ENCODE measurements around the gene ACADVL. TPM values are rescaled to one million over a fixed set of nuclear protein-coding genes. Genes with fewer than 3 reads are reported as not detected.

Gene ACADVL
- total RNA-seq, 1 experiment from 2014 or later, result 283 TPM

DNA sequence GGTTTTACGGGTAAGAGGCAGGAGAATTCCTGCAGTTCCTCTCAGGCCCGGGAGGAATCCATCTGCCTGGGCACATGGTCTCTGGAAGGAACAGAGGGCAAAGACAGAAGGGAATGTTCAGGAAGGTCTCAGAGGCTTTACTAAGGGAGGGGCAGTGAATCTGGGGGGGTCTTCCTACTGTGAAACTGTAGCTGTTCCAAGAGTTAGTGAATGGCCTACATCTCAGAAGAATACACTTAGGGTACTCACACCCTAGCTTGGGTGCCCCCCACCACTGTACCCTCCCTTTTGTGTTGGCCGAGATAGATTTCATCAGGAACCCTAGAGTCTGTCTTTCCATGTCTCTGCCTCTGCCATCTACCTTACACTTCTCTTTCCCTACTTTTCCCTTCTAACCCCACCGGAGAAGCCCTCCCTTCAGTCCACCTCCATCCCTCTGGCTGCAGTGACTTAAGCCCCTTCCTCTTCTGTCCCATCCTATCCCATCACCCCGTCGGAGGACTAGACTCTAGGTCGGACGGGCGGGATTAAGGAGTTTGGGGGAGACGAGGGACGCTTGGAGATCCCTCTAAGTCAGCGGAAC is 418 bp upstream of the ACADVL start:
- peaks cover 15 to 41% (median 32%) of the 10 kb centered on the region in 3 experiments; a peak in 6 of 7 replicates for H3K36me3 Mint-ChIP-seq (ENCODE audit: insufficient read depth in 1 of 3, low read depth in 3 of 3)
- Histone ChIP-seq H3K23me2 (ENCODE audit: insufficient read length, low read depth, low read length, poor library complexity, severe bottlenecking) (peaks cover 23% of the 10 kb centered on the region), H3K18ac (ENCODE audit: insufficient read length, low read depth, low read length) (peak overlapping the region; percentile 27), H2BK120ac (ENCODE audit: low read depth, low read length, poor library complexity, severe bottlenecking) (no peak overlapping the region), H3K4ac (ENCODE audit: low read depth, low read length) (no peak overlapping the region), H3K4me1 (ENCODE audit: insufficient read depth, low read length) (no peaks in the 10 kb centered on the region; the same call in 1 of the 2 replicates), H4K5ac (ENCODE audit: insufficient read length, low read depth, low read length) (no peak overlapping the region), H4K20me1 (ENCODE audit: control insufficient read depth, insufficient read depth, insufficient read length) (no peaks in the 10 kb centered on the region), H3K9ac (ENCODE audit: extremely low read depth, insufficient read length, low read length) (no peak overlapping the region), H4K8ac (replicated peaks; ENCODE audit: insufficient read length, low read depth, low read length) (no peak overlapping the region), H3K27me3 (ENCODE audit: insufficient read depth, low read length) (no peaks in the 10 kb centered on the region), H3K23ac (ENCODE audit: insufficient read length, low read depth, low read length) (no peak overlapping the region), H2BK15ac (ENCODE audit: low read depth, low read length) (no peak overlapping the region), H2AFZ (ENCODE audit: low read length) (no peak overlapping the region), H2AK5ac (ENCODE audit: insufficient read length, low read length) (no peak overlapping the region), H3K14ac (ENCODE audit: insufficient read depth, low read length) (no peak overlapping the region), H3K56ac (ENCODE audit: insufficient read length, low read depth, low read length) (no peak overlapping the region), H2BK20ac (ENCODE audit: low read depth, low read length, poor library complexity, severe bottlenecking) (no peak overlapping the region), H4K91ac (ENCODE audit: insufficient read length, low read depth, low read length) (no peak overlapping the region), H2BK12ac (ENCODE audit: insufficient read length, low read depth, low read length) (no peak overlapping the region), H2BK5ac (ENCODE audit: insufficient read length, low read length) (no peak overlapping the region), H3K79me1 (ENCODE audit: insufficient read depth, low read depth, low read length, poor library complexity, severe bottlenecking) (no peaks in the 10 kb centered on the region), H3K4me2 (ENCODE audit: insufficient read depth, insufficient read length, low read length) (peak overlapping the region; percentile 84), H3K27ac (ENCODE audit: insufficient read length, low read depth, low read length) (no peak overlapping the region), H3T11ph (ENCODE audit: low read length) (no peak overlapping the region), H3K9me3 (ENCODE audit: control insufficient read depth, low read depth, low read length) (no peaks in the 10 kb centered on the region), H3K79me2 (ENCODE audit: insufficient read depth, low read length) (no peaks in the 10 kb centered on the region)
- no peak for DNase-seq
- TF ChIP-seq CTCF (conservative IDR thresholded peaks at IDR 0.05), result no peak
- peak overlapping the region in 1 of 3 experiments; percentile 24; a peak in 2 of 7 replicates for H3K27ac Mint-ChIP-seq
- H3K4me3 Mint-ChIP-seq, result peak overlapping the region; percentile 95 to 97
- peaks cover 1% of the 10 kb centered on the region; the same call in 1 of the 2 replicates for H3K27me3 Mint-ChIP-seq (ENCODE audit: low read depth)
- no peaks in the 10 kb centered on the region; a peak in 1 of 5 replicates for H3K9me3 Mint-ChIP-seq
- peaks cover 52 to 54% of the 10 kb centered on the region in 2 experiments for H3K4me1 Mint-ChIP-seq
- no CpG with 5 or more reads among the region's 12 CpGs for WGBS (ENCODE audit: extremely low coverage, insufficient read length, low lambda C conversion rate)
